Activated B cell treated with CpG ODN at 0.5 μM for 24 hours (primary cell): ENCODE measurements around the gene AGAP1. TPM values are rescaled to one million over a fixed set of nuclear protein-coding genes. Genes with fewer than 3 reads are reported as not detected.

Experiments
- ATAC-seq: fragments of 200-7000 bp; cut with Tn5 transposase; one replicate; pipeline ENCODE4 v1.10.0; 2021; ENCODE audit warnings: low read depth, mild to moderate bottlenecking, moderate library complexity
- CTCF ChIA-PET: fragments of 350-600 bp; sonication (Branson Sonifier 250); formaldehyde crosslinking; loops from one replicate; lab custom pipeline; 2021; ENCODE audit warnings: antibody characterized with exemption; lab: Charles Lee
- POLR2A ChIA-PET: fragments of 350-600 bp; sonication (Branson Sonifier 250); formaldehyde crosslinking; loops from one replicate; lab custom pipeline; 2021; ENCODE audit warnings: antibody characterized with exemption; lab: Charles Lee
- DNase-seq: peaks from one replicate; pipeline ENCODE4 v3.0.0; 2022
- H3K27ac Mint-ChIP-seq: one replicate; pipeline ENCODE4 v1.8.0; 2020; ENCODE audit warnings: mixed read lengths
- H3K27me3 Mint-ChIP-seq: one replicate; pipeline ENCODE4 v1.8.0; 2021; ENCODE audit warnings: mixed read lengths
- H3K36me3 Mint-ChIP-seq: one replicate; pipeline ENCODE4 v1.8.0; 2021; ENCODE audit warnings: low read depth, mixed read lengths
- H3K4me1 Mint-ChIP-seq: one replicate; pipeline ENCODE4 v1.8.0; 2021; ENCODE audit warnings: mixed read lengths
- H3K4me3 Mint-ChIP-seq: one replicate; pipeline ENCODE4 v1.8.0; 2020; ENCODE audit warnings: mild to moderate bottlenecking, mixed read lengths
- H3K9me3 Mint-ChIP-seq: one replicate; pipeline ENCODE4 v1.8.0; 2020; ENCODE audit warnings: mixed read lengths
- CTCF ChIP-seq: fragments of 200-600 bp; IDR thresholded peaks from one replicate; pipeline ENCODE4 v1.8.0; 2022; ENCODE audit warnings: antibody characterized with exemption, mild to moderate bottlenecking
- intact Hi-C: fragments of 100-400 bp; cut with micrococcal nuclease; formaldehyde crosslinking; loops from one replicate; pipeline ENCODE4 v1.15.1; 2024
- total RNA-seq: library from RNA; stranded (reverse); gene quantifications from 2 replicates; pipeline ENCODE4 v1.2.3, GENCODE V29; 2022

AGAP1 gene
- total RNA-seq, 1 donor from 2014 or later: not detected

GRCh38 chr2:236128321-236128720 lies 634.5 kb downstream of the AGAP1 start:
- ATAC-seq (no peak), DNase-seq (no peak)
- POLR2A ChIA-PET: no interaction called here
- CTCF ChIA-PET: no interaction called here
- Mint-ChIP-seq H3K27ac (no peak overlapping the region), H3K4me3 (no peak overlapping the region), H3K9me3 (no peaks in the 10 kb centered on the region), H3K36me3 (no peaks in the 10 kb centered on the region), H3K4me1 (no peaks in the 10 kb centered on the region), H3K27me3 (no peaks in the 10 kb centered on the region)
- intact Hi-C loops: no loop called here
- no peak for TF ChIP-seq CTCF

- Mint-ChIP-seq H3K4me3 (no peak overlapping the region), H3K27ac (no peak overlapping the region), H3K9me3 (no peaks in the 10 kb centered on the region), H3K27me3 (no peaks in the 10 kb centered on the region), H3K36me3 (no peaks in the 10 kb centered on the region), H3K4me1 (no peaks in the 10 kb centered on the region)
- TF ChIP-seq CTCF: no peak
- no peak for DNase-seq
- POLR2A ChIA-PET: no interaction called here
- intact Hi-C loops: no loop called here
- CTCF ChIA-PET: no interaction called here
- ATAC-seq: no peak
Observed at GRCh38 chr2:236129935-236130334, 636.1 kb downstream of the AGAP1 start.

- CTCF ChIA-PET: no interaction called here
- H3K27ac Mint-ChIP-seq: no peak overlapping the region
- intact Hi-C loops: no loop called here
- DNase-seq (no peak), ATAC-seq (no peak)
- no peaks in the 10 kb centered on the region for H3K9me3 Mint-ChIP-seq
- POLR2A ChIA-PET: no interaction called here
- no peaks in the 10 kb centered on the region for H3K27me3 Mint-ChIP-seq
- no peaks in the 10 kb centered on the region for H3K36me3 Mint-ChIP-seq
- TF ChIP-seq CTCF: no peak
- no peak overlapping the region for H3K4me3 Mint-ChIP-seq
- no peaks in the 10 kb centered on the region for H3K4me1 Mint-ChIP-seq
Observed at GRCh38 chr2:236130349-236130998, 636.6 kb downstream of the AGAP1 start.

GRCh38 chr2:236131073-236131692 lies 637.3 kb downstream of the AGAP1 start:
- H3K4me1 Mint-ChIP-seq: no peaks in the 10 kb centered on the region
- POLR2A ChIA-PET: no interaction called here
- H3K36me3 Mint-ChIP-seq: no peaks in the 10 kb centered on the region
- H3K27ac Mint-ChIP-seq: no peak overlapping the region
- no peak for DNase-seq
- H3K27me3 Mint-ChIP-seq: no peaks in the 10 kb centered on the region
- ATAC-seq: no peak
- no peaks in the 10 kb centered on the region for H3K9me3 Mint-ChIP-seq
- H3K4me3 Mint-ChIP-seq: no peak overlapping the region
- no peak for TF ChIP-seq CTCF
- intact Hi-C loops: no loop called here
- CTCF ChIA-PET: no interaction called here

GRCh38 chr2:236133410-236134012 lies 639.7 kb downstream of the AGAP1 start:
- no peak overlapping the region for H3K27ac Mint-ChIP-seq
- POLR2A ChIA-PET: no interaction called here
- no peaks in the 10 kb centered on the region for H3K9me3 Mint-ChIP-seq
- TF ChIP-seq CTCF: no peak
- no peak for DNase-seq
- H3K36me3 Mint-ChIP-seq: no peaks in the 10 kb centered on the region
- intact Hi-C loops: no loop called here
- H3K4me3 Mint-ChIP-seq: no peak overlapping the region
- CTCF ChIA-PET: no interaction called here
- no peaks in the 10 kb centered on the region for H3K27me3 Mint-ChIP-seq
- ATAC-seq: no peak
- no peaks in the 10 kb centered on the region for H3K4me1 Mint-ChIP-seq
